Keratinocyte (primary cell): ENCODE measurements around the gene ARMH3. TPM values are rescaled to one million over a fixed set of nuclear protein-coding genes. Genes with fewer than 3 reads are reported as not detected.

Experiments used
- DNase-seq: peaks from one replicate; pipeline ENCODE4 v3.0.0-alpha.2; 2011; ENCODE audit warnings: low read depth, missing footprints, low spot score
- FAIRE-seq: peaks from 2 replicates; lab custom pipeline; 2011; peaks lifted over from hg19 to GRCh38; lab: Jason Lieb, UNC
- H2AFZ ChIP-seq: 2 replicates; pipeline ENCODE4 v1.6.0; 2012; ENCODE audit warnings: low read length, control low read depth, inconsistent platforms; ENCODE audit not compliant: control insufficient read depth
- H3K27ac ChIP-seq: 2 replicates; pipeline ENCODE4 v1.5.1; 2011; ENCODE audit warnings: low read length; ENCODE audit not compliant: control insufficient read depth, insufficient read depth
- H3K27me3 ChIP-seq: 3 replicates; pipeline ENCODE4 v1.6.0; 2011; ENCODE audit warnings: low read length; ENCODE audit not compliant: control insufficient read depth, insufficient read depth; ENCODE audit errors: extremely low read depth
- H3K36me3 ChIP-seq, 2 experiments: 2 replicates in 1 of 2; 3 replicates in 1 of 2; pipeline ENCODE4 v1.5.1; 2011; ENCODE audit warnings: low read length in 2 of 2, mild to moderate bottlenecking in 1 of 2; ENCODE audit not compliant: control insufficient read depth in 2 of 2, insufficient read depth in 2 of 2; ENCODE audit errors: extremely low read depth in 1 of 2
- H3K4me1 ChIP-seq: 3 replicates; pipeline ENCODE4 v1.5.1; 2011; ENCODE audit warnings: low read length; ENCODE audit not compliant: control insufficient read depth, insufficient read depth; ENCODE audit errors: extremely low read depth
- H3K4me2 ChIP-seq: 3 replicates; pipeline ENCODE4 v1.6.0; 2011; ENCODE audit warnings: low read depth, low read length; ENCODE audit not compliant: control insufficient read depth, insufficient read depth; ENCODE audit errors: extremely low read depth
- H3K4me3 ChIP-seq, 3 experiments: fragments of 200-600 bp in 1 of 3; sonication (generic) in 1 of 3; 2 replicates in 2 of 3; 3 replicates in 1 of 3; pipeline ENCODE4 v1.5.1; 2011 to 2016; ENCODE audit warnings: low read length in 3 of 3, mild to moderate bottlenecking in 3 of 3, control low read depth in 2 of 3, inconsistent platforms in 1 of 3, low read depth in 1 of 3, mixed read lengths in 1 of 3, mixed run types in 1 of 3, moderate library complexity in 1 of 3; ENCODE audit not compliant: control insufficient read depth in 2 of 3, insufficient read depth in 2 of 3; ENCODE audit errors: extremely low read depth in 1 of 3
- H3K79me2 ChIP-seq: 2 replicates; pipeline ENCODE4 v1.6.0; 2012; ENCODE audit warnings: low read length; ENCODE audit not compliant: control insufficient read depth, insufficient read depth
- H3K9ac ChIP-seq: 3 replicates; pipeline ENCODE4 v1.6.0; 2011; ENCODE audit warnings: low read length; ENCODE audit not compliant: control insufficient read depth, insufficient read depth; ENCODE audit errors: extremely low read depth
- H3K9me1 ChIP-seq: 3 replicates; pipeline ENCODE4 v1.6.0; 2011; ENCODE audit warnings: low read length; ENCODE audit not compliant: control insufficient read depth, insufficient read depth; ENCODE audit errors: extremely low read depth
- H3K9me3 ChIP-seq: 2 replicates; pipeline ENCODE4 v1.5.1; 2012; ENCODE audit warnings: low read depth, low read length; ENCODE audit not compliant: control insufficient read depth
- H4K20me1 ChIP-seq: 3 replicates; pipeline ENCODE4 v1.6.0; 2011; ENCODE audit warnings: low read length; ENCODE audit not compliant: control insufficient read depth, insufficient read depth; ENCODE audit errors: extremely low read depth
- CTCF ChIP-seq, 3 experiments: IDR thresholded peaks in 1 of 3; conservative IDR thresholded peaks in 1 of 3; optimal IDR thresholded peaks in 1 of 3; 2 replicates in 2 of 3; 3 replicates in 1 of 3; pipeline versions ENCODE3 to v1.5.1; 2011; ENCODE audit warnings: low read length in 3 of 3, mild to moderate bottlenecking in 3 of 3, moderate library complexity in 2 of 3, control low read depth in 1 of 3, inconsistent platforms in 1 of 3; ENCODE audit not compliant: insufficient read depth in 2 of 3; ENCODE audit errors: extremely low read depth in 1 of 3
- EZH2 ChIP-seq: IDR thresholded peaks from one replicate; pipeline ENCODE4 v1.6.1; 2012; ENCODE audit warnings: inconsistent platforms, mild to moderate bottlenecking, low read length, moderate library complexity
- dilution Hi-C: fragments of 300-500 bp; cut with MboI; formaldehyde crosslinking; loops from one replicate; pipeline ENCODE4 v1.7.0; 2020; ENCODE audit warnings: low sequenced_read_pairs; ENCODE audit not compliant: extremely low pct_ligation_motif_present
- polyA plus RNA-seq, 5 experiments: library from polyadenylated mRNA; depleted of rRNA in 3 of 5; stranded (reverse) in 3 of 5; stranded (forward) in 1 of 5; unstranded in 1 of 5; fragments of >200 nt; gene quantifications; 1 replicate in 1 of 5; 2 replicates in 3 of 5; 3 replicates in 1 of 5; pipeline versions ENCODE4 v1.2.1 to v1.2.3, GENCODE V29; 2011 to 2012; ENCODE audit warnings: missing spikeins in 2 of 5, low read depth in 1 of 5, low replicate concordance in 1 of 5

Gene ARMH3
- polyA plus RNA-seq, 1 donor (not counting 4 experiments of a cell fraction or from before 2014, with no cell fraction given), result 25.3 TPM

GRCh38 chr10:101892782-101893391, 163.1 kb downstream of the ARMH3 start:
- dilution Hi-C loops, result loop anchor here (25.0 kb wide), 1 partner anchor 94 kb away; no protein-coding TSS in a partner anchor
- FAIRE-seq (no peak), DNase-seq (no peak)
- Histone ChIP-seq H3K36me3 (no peaks in the 10 kb centered on the region), H4K20me1 (no peaks in the 10 kb centered on the region), H3K9ac (no peak overlapping the region), H3K27me3 (no peaks in the 10 kb centered on the region), H3K79me2 (no peaks in the 10 kb centered on the region), H3K4me3 (no peak overlapping the region), H3K27ac (no peak overlapping the region), H3K4me2 (no peak overlapping the region), H3K4me1 (peaks cover 13% of the 10 kb centered on the region), H2AFZ (no peak overlapping the region), H3K9me1 (no peaks in the 10 kb centered on the region), H3K9me3 (no peaks in the 10 kb centered on the region)
- no peak for TF ChIP-seq CTCF (optimal IDR thresholded peaks at IDR 0.05 in 1 of 3, IDR thresholded peaks at IDR 0.05 in 1 of 3, conservative IDR thresholded peaks at IDR 0.05 in 1 of 3; ENCODE audit: extremely low read depth in 1 of 3, insufficient read depth in 2 of 3, low read length in 3 of 3)

GRCh38 chr10:101889256-101890210, 166.4 kb downstream of the ARMH3 start:
- no peaks in the 10 kb centered on the region for H3K36me3 ChIP-seq
- no peak overlapping the region for H3K9ac ChIP-seq
- H3K4me3 ChIP-seq, result no peak overlapping the region
- H3K9me1 ChIP-seq, result no peaks in the 10 kb centered on the region
- H3K27me3 ChIP-seq, result no peaks in the 10 kb centered on the region
- H3K79me2 ChIP-seq, result no peaks in the 10 kb centered on the region
- no peak overlapping the region for H3K4me2 ChIP-seq
- H3K4me1 ChIP-seq, result peaks cover 3% of the 10 kb centered on the region
- H3K27ac ChIP-seq, result no peak overlapping the region
- H4K20me1 ChIP-seq, result no peaks in the 10 kb centered on the region
- no peak for TF ChIP-seq EZH2
- TF ChIP-seq CTCF (optimal IDR thresholded peaks at IDR 0.05 in 1 of 3, IDR thresholded peaks at IDR 0.05 in 1 of 3, conservative IDR thresholded peaks at IDR 0.05 in 1 of 3; ENCODE audit: extremely low read depth in 1 of 3, insufficient read depth in 2 of 3, low read length in 3 of 3), result peak; percentile 70 to 84 (median 83)
- H2AFZ ChIP-seq, result no peak overlapping the region
- DNase-seq, result peak; percentile 19
- no peaks in the 10 kb centered on the region for H3K9me3 ChIP-seq
- FAIRE-seq, result peak; percentile 41
- dilution Hi-C loops, result loop anchor here (25.0 kb wide), 1 partner anchor 98 kb away; no protein-coding TSS in a partner anchor
